Vagina (tissue), 2 donors: Measurements from ENCODE around the gene SNAP23. TPM values are rescaled to one million over a fixed set of nuclear protein-coding genes. Genes with fewer than 3 reads are reported as not detected.

ENCODE experiments used
- DNase-seq, 2 donors: peaks; one replicate each; pipeline ENCODE4 v3.0.0-alpha.2; 2017; ENCODE audit errors: extremely low spot score in 2 of 2
- H3K27ac ChIP-seq: fragments of 200-600 bp; sonication (generic); one replicate; pipeline ENCODE4 v1.5.1; 2019
- H3K27me3 ChIP-seq: fragments of 200-600 bp; sonication (generic); one replicate; pipeline ENCODE4 v1.5.1; 2019
- H3K36me3 ChIP-seq, 2 donors: fragments of 200-600 bp; sonication (generic); one replicate each; pipeline ENCODE4 v1.5.1; 2017 to 2019
- H3K4me1 ChIP-seq: fragments of 200-600 bp; sonication (generic); one replicate; pipeline ENCODE4 v1.5.1; 2019
- H3K4me3 ChIP-seq, 2 donors: fragments of 200-600 bp; sonication (generic); 1 replicate in 1 of 2; 2 replicates in 1 of 2; pipeline ENCODE4 v1.5.1; 2016 to 2019
- H3K9me3 ChIP-seq: fragments of 200-600 bp; sonication (generic); one replicate; pipeline ENCODE4 v1.5.1; 2019
- POLR2A ChIP-seq, 2 donors: fragments of 450-650 bp; IDR thresholded peaks; one replicate each; pipeline ENCODE4 v1.6.1; 2017; ENCODE audit warnings: antibody characterized with exemption in 2 of 2, mild to moderate bottlenecking in 2 of 2, moderate library complexity in 2 of 2
- POLR2AphosphoS5 ChIP-seq, 2 donors: sonication (generic); formaldehyde crosslinking; IDR thresholded peaks; one replicate each; pipeline ENCODE4 v1.9.0; 2017; ENCODE audit warnings: antibody characterized with exemption in 2 of 2, mild to moderate bottlenecking in 2 of 2, low read depth in 1 of 2; ENCODE audit not compliant: insufficient read depth in 1 of 2
- intact Hi-C: fragments of 100-400 bp; cut with DNase I; formaldehyde crosslinking; loops from one replicate; pipeline ENCODE4 v1.15.1; 2023
- total RNA-seq: library from RNA; depleted of rRNA; stranded (reverse); fragments of >200 nt; gene quantifications from one replicate; pipeline ENCODE4 v1.2.3, GENCODE V29; 2016
- TF ChIP-seq, protein P1 (sequence below), 3 experiments: fragments of 450-650 bp in 2 of 3; fragments of 200-600 bp in 1 of 3; sonication (generic) in 1 of 3; IDR thresholded peaks; one replicate each; pipeline ENCODE4 v1.5.1; 2017 to 2019; ENCODE audit warnings: antibody characterized with exemption in 3 of 3, mild to moderate bottlenecking in 2 of 3, moderate library complexity in 2 of 3

The SNAP23 gene
- 60.9 TPM for total RNA-seq

GRCh38 chr15:42495361-42496212 lies at the start of gene SNAP23:
TSS of gene SNAP23 (plus strand) at chr15:42495634. CDS start at chr15:42511847, 16,213 bp downstream.
- peak within 1 kb of the TSS; percentile 90 for H3K27ac ChIP-seq
- no peaks in the 10 kb centered on the region for H3K27me3 ChIP-seq
- peak; percentile 93 to 96 for DNase-seq
- intact Hi-C loops = no loop called here
- peak within 1 kb of the TSS; percentile 76 to 92 for H3K4me3 ChIP-seq
- TF ChIP-seq, protein P1, sequence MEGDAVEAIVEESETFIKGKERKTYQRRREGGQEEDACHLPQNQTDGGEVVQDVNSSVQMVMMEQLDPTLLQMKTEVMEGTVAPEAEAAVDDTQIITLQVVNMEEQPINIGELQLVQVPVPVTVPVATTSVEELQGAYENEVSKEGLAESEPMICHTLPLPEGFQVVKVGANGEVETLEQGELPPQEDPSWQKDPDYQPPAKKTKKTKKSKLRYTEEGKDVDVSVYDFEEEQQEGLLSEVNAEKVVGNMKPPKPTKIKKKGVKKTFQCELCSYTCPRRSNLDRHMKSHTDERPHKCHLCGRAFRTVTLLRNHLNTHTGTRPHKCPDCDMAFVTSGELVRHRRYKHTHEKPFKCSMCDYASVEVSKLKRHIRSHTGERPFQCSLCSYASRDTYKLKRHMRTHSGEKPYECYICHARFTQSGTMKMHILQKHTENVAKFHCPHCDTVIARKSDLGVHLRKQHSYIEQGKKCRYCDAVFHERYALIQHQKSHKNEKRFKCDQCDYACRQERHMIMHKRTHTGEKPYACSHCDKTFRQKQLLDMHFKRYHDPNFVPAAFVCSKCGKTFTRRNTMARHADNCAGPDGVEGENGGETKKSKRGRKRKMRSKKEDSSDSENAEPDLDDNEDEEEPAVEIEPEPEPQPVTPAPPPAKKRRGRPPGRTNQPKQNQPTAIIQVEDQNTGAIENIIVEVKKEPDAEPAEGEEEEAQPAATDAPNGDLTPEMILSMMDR (IDR thresholded peaks at IDR 0.05) = no peak
- TF ChIP-seq POLR2A (IDR thresholded peaks at IDR 0.05) = peak in 1 of 2 donors; percentile 88
- TF ChIP-seq POLR2AphosphoS5 (IDR thresholded peaks at IDR 0.05; ENCODE audit: insufficient read depth in 1 of 2, low read depth in 1 of 2) = peak in 1 of 2 donors; percentile 98
- H3K36me3 ChIP-seq = no peaks in the 10 kb centered on the region
- peaks cover 36% of the 10 kb centered on the region for H3K4me1 ChIP-seq
- H3K9me3 ChIP-seq = no peaks in the 10 kb centered on the region

DNA sequence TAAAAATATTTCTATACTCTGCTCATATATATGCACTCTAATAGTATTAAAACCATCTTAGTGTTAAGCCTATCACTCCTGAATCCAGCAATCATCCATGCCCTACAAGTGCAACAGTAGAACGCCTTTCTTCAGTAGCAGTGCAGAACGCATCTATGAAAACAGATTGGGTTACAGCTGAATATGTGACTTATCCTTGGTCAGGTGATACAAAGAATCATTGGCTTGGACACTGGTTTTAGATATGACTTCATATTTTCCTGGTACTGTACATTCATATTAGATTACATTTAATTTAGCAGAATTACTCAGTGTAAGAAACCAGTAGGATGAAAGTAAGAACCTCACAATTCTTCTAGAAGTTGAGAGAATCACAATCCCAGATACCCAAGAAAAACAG lies 47.8 kb upstream of the SNAP23 start:
- Histone ChIP-seq H3K27ac (no peak overlapping the region), H3K36me3 (peaks cover 0 to 54% of the 10 kb centered on the region in 2 donors), H3K4me3 (no peak overlapping the region), H3K4me1 (peaks cover 12% of the 10 kb centered on the region), H3K27me3 (no peaks in the 10 kb centered on the region), H3K9me3 (no peaks in the 10 kb centered on the region)
- intact Hi-C loops = no loop called here
- no peak for TF ChIP-seq POLR2AphosphoS5 (IDR thresholded peaks at IDR 0.05; ENCODE audit: insufficient read depth in 1 of 2, low read depth in 1 of 2)
- no peak for DNase-seq

GRCh38 chr15:42448281-42448680 lies 47.2 kb upstream of the SNAP23 start:
- intact Hi-C loops = no loop called here
- peaks cover 0 to 54% of the 10 kb centered on the region in 2 donors for H3K36me3 ChIP-seq
- no peaks in the 10 kb centered on the region for H3K27me3 ChIP-seq
- H3K4me3 ChIP-seq = no peak overlapping the region
- DNase-seq = no peak
- no peak for TF ChIP-seq POLR2A (IDR thresholded peaks at IDR 0.05)
- no peak for TF ChIP-seq POLR2AphosphoS5 (IDR thresholded peaks at IDR 0.05; ENCODE audit: insufficient read depth in 1 of 2, low read depth in 1 of 2)
- TF ChIP-seq, protein P1 (IDR thresholded peaks at IDR 0.05) = no peak
- no peak overlapping the region for H3K27ac ChIP-seq
- H3K4me1 ChIP-seq = peaks cover 12% of the 10 kb centered on the region
- H3K9me3 ChIP-seq = no peaks in the 10 kb centered on the region

DNA sequence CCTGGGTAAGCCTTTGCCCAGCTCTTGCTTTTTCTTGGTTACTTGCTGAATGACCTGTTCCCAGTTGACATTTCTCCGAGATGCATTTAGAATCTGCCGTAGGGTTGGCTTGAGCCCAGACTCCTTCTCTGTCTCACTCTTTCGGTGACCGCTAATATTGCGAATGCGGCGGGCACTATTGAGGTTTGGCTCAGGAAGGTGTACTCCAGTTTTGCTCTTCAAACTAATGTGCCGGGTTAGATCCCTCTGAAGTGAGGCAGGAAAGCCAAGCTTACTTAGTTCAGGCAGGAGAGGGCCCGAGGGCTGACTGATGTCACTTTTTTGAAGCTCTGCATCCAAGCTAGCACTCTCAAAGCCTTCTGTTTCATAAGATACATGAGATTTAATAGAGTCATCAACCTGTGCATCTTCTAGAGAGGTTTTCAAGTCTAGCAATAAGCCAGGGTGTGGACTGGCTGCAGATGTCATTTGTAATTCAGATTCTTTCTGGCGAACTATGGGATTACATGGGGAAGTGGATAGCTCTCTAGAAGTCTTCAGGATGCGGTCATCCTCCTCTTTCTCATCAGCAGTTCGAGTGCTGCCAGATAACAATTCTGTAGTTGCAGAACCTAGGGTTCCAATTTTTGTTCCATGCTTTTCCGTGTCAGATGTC lies 45.5 kb upstream of the SNAP23 start:
- intact Hi-C loops = no loop called here
- no peak for DNase-seq
- peaks cover 0 to 47% of the 10 kb centered on the region in 2 donors for H3K36me3 ChIP-seq

DNA sequence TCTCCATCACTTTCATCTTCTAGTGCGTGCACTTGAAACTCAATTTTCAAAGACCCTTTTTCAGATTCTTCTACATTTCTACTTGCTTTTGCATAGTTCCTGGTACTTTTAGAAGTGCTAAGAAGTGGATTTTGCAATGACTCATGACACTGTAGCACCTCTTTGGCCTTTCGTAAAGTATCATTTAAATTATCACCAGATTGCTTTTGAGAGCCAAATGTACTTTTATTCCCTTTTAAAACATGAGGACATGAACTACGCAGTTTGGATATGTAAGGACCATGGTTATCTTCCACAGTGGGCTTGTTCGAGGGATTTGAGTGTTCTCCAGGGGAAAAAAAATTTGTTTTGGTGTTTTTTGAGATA lies 45.0 kb upstream of the SNAP23 start:
- Histone ChIP-seq H3K27ac (no peak overlapping the region), H3K27me3 (no peaks in the 10 kb centered on the region), H3K36me3 (peaks cover 0 to 46% of the 10 kb centered on the region in 2 donors), H3K4me3 (no peak overlapping the region), H3K9me3 (no peaks in the 10 kb centered on the region), H3K4me1 (peaks cover 18% of the 10 kb centered on the region)
- DNase-seq = no peak
- TF ChIP-seq, protein P1 (IDR thresholded peaks at IDR 0.05) = no peak
- no peak for TF ChIP-seq POLR2AphosphoS5 (IDR thresholded peaks at IDR 0.05; ENCODE audit: insufficient read depth in 1 of 2, low read depth in 1 of 2)
- TF ChIP-seq POLR2A (IDR thresholded peaks at IDR 0.05) = no peak
- intact Hi-C loops = no loop called here

More for the DNA sequence above, 45.5 kb upstream of the SNAP23 start:
- Histone ChIP-seq H3K27ac (no peak overlapping the region), H3K4me1 (peaks cover 13% of the 10 kb centered on the region), H3K27me3 (no peaks in the 10 kb centered on the region), H3K9me3 (no peaks in the 10 kb centered on the region), H3K4me3 (no peak overlapping the region)
- TF ChIP-seq POLR2AphosphoS5 (IDR thresholded peaks at IDR 0.05; ENCODE audit: insufficient read depth in 1 of 2, low read depth in 1 of 2) (no peak), POLR2A (IDR thresholded peaks at IDR 0.05) (no peak)
- TF ChIP-seq, protein P1 (IDR thresholded peaks at IDR 0.05) = no peak
